ENCODE measurements around the gene STYXL2. TPM values are rescaled to one million over a fixed set of nuclear protein-coding genes. Genes with fewer than 3 reads are reported as not detected.

The STYXL2 gene
- total RNA-seq, 4 donors from 2014 or later, result 0.16 to 1.4 (median 0.22) TPM; not detected in 1

DNA sequence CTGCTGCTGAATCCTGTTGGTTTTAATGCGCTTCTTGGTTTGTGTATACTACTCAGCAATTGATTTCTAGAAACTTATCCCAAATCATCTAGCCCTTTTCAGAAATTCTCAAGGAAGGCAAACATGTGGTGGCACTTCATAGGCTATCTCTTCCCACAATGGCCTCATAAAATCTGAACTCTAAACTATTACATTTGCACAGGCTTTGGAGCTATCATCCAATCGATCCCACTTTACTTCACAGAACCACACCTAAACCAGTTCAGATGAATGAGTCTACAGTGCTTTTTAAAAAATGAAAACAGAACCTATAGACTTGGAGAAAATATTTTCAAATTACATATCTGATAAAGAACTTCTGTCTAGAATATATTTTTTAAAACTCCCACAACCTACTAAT is 6.9 kb downstream of the STYXL2 start:
- TF ChIP-seq CTCF (IDR thresholded peaks at IDR 0.05; ENCODE audit: low read depth), result no peak

- TF ChIP-seq CTCF (IDR thresholded peaks at IDR 0.05; ENCODE audit: low read depth), result no peak
Observed at GRCh38 chr1:167101754-167102153, 7.9 kb downstream of the STYXL2 start.

DNA sequence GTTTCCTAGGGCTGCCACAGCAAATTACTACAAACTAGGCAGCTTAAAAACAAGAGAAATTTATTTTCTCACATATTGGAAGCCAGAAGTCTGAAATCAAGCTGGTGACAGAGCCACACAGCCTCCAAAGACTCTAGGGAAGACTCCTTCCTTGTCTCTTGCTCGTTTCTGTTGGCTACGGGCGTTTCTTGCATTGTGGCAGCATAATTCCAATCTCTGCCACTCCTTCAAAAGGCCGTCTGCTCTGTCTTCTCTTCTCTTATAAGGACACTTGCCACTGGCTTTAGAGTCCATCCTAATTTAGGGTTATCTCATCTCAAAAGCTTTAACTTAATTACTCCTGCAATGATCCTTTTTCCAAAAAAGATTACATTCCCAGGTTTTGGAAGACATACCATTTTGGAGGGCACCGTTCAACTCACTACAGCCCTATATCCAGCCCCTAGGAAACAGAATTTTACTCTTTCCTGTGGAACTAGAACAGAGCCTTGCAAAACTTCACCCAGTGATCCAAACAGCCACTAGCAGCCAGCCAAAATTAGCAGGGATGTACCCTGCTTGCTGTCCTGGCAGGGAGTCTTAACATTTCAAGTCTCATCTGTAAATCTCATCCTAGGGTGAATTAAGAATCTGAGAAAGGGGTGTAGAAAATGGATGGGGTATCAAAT is 9.2 kb downstream of the STYXL2 start:
- no peak for TF ChIP-seq CTCF (IDR thresholded peaks at IDR 0.05; ENCODE audit: low read depth)

GRCh38 chr1:167104256-167104633 is 10.4 kb downstream of the STYXL2 start:
- TF ChIP-seq CTCF (IDR thresholded peaks at IDR 0.05; ENCODE audit: low read depth), result no peak

DNA sequence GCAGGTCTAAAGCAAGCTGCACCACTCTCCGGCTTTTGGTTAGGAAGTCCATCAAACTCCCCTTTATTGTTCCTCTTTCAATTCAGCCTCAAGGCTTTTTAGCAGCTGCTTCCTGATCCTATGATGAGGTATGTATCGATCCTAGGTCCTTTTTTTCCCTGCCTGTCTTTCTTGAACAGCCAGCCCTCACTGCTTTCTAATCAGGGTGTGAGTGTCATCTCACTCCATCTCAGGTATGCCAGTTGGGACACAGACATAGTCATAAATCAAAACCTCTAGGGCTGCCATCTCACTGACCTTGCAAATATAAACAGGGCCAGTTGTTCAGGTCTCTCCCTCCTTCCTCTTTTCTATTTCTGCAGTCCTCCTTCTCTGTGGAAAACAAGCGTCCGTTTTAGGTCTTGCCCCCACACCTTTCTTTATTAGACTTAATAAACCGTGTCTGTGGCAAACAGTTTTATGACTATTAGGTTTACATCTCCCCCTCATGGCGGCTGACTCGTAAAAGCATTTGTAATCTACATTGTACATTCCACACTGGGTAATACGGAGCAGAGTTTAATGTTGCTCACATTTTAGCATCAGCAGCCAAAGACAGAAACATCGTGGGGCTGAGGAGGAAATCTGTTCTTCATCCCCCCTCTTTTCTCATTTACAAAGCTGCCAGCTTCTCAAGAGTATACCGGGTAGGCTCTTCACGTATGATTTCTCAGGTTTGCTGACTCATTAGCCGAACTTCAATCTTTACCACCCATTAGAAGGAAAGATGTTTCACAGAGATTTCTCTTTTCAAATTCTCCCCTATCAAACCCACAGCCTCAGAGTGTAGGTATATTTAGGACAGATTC is 11.6 kb downstream of the STYXL2 start:
- TF ChIP-seq CTCF (IDR thresholded peaks at IDR 0.05; ENCODE audit: low read depth), result no peak

DNA sequence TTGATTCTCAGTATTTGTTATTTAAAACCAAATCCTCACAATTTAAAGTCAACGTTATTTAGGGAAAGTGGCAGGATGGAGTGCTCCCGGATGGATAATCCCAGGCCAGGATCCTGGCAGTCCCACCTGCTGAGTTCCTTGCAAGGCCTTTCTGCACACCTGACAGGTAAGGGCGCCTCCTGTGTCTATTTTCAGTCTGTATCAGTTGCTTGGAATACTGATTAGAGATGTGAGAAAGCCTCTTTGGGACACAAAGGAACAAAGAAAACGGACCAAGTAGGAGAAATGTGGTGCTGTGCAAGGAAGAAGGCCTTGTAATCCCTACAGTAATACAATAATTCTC is 12.2 kb downstream of the STYXL2 start:
- no peak for TF ChIP-seq CTCF (IDR thresholded peaks at IDR 0.05; ENCODE audit: low read depth)

DNA sequence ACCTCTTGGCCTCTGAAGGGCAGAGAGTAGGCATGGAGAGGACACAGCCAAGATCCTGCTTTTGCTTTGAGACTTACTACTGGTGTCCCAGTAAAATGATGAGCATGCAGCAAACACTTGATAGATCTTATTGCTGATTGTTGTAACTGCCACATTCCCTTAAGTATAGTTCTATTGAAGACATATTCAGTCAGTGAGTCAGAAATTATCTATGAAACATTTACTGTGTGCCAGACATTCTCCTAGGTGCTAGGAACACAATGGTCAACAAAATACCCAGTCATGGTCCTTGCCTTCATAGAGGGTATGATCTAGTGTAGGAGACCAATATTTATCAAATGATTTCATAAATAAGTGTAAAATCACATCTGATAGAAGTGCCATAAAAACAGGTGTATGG is 13.6 kb downstream of the STYXL2 start:
- TF ChIP-seq CTCF (IDR thresholded peaks at IDR 0.05; ENCODE audit: low read depth), result no peak
